AG09309 (cell line): ENCODE data around the gene IFNA1.
"Not testable (repeated sequence)": the region's sequence is repeated elsewhere in the genome, so short reads cannot be mapped to it uniquely, and the experiment has no call there.

ENCODE experiments used
- DNase-seq: peaks from one replicate; pipeline ENCODE4 v3.0.0-alpha.2; 2010; ENCODE audit warnings: low read depth
- H3K4me3 ChIP-seq: 2 replicates; pipeline ENCODE4 v1.5.1; 2011; ENCODE audit warnings: mild to moderate bottlenecking, low read depth, low read length, moderate library complexity; ENCODE audit not compliant: control insufficient read depth
- CTCF ChIP-seq: IDR thresholded peaks from 2 replicates; pipeline ENCODE4 v1.5.1; 2011; ENCODE audit warnings: mild to moderate bottlenecking, low read depth, low read length, inconsistent platforms; ENCODE audit not compliant: insufficient read depth, control insufficient read depth; ENCODE audit errors: missing control alignments

IFNA1 gene

DNA sequence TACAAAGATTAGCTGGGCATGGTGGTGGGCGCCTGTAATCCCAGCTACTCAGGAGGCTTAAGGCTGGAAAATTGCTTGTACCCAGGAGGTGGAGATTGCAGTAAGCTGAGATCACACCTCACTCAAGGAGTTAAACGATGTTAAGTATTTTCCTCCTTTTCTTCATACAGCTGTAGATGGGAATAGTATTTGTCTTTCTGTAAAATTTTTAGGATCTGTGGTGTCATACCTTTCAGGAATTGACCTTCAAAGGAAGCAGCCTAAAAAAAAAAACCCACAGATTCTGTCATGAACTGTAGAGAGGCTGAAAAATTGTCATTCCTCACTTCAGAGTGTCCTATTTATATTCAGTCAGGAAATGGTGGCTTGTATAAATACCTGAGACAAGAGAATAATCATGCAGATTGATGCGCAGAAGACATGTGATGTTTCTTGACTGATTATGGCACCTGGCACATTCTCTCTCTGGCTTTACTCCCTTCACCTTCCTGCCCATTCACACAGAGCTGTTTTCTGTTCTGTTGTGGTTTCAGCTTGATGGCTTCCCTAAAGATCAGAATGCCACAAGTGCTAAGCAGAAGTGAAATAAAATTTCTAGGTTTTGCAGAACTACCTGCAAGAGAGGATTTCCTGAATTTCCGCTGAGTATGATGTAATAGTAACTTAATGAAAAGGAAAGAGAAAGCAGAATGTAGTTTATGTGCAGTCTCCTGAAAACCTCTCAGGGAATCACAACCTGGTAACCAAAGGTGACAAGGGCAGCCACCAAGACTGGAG is 3.8 kb downstream of the IFNA1 start:
- H3K4me3 ChIP-seq, result no peak overlapping the region
- no peak for DNase-seq
- TF ChIP-seq CTCF, result no peak

DNA sequence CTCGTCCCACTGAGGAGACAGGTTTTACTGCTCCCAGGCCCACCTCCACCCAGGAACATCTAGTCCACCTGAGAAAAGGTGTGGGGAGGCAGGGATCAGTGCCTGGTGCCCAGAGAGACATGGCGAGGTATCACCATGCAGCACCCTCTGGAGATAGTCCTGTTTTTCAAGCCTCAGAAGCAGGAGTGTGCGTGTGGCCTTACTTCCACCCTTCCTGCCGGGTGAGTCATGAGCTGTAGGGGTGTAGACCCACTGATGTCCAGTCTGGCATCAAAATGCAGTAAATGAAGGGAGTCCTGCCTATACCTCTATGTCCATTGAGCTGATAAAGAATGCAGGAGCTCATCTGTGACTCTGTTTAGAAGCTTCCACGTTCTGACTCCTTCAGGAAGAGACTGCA is 9.1 kb downstream of the IFNA1 start:
- not testable (repeated sequence) for DNase-seq, H3K4me3 ChIP-seq

DNA sequence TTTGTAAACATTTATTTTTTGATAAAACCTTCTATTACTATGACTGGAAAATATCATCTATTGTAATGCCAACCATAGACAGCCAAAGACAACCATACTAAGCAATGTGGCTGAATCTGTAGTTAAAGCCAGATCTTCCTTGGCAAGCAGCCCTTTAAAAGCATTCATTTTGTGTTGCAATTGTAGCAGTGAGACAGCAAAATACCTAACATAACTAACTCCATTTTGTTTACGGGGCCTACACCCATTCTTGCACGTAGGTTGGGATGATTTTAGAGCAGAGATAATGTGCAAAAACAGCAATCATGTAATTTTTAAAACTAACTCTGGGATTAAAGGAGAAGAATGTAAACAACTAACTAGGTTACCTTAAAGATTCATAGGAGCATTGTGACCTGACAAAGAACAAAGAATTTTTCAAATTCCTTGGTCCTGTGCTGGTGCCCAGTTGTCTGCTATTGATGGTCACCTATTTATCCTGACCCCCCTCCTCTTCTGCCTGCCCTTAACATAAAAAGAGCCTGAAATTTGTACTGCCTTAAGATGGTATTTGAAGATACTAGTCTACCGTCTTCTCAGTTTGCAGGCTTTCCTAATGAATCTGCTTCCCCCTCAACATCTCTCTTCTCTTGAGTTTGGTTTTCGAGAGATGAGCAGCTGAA is 10.6 kb downstream of the IFNA1 start:
- no peak for TF ChIP-seq CTCF
- no peak for DNase-seq
- no peak overlapping the region for H3K4me3 ChIP-seq

DNA sequence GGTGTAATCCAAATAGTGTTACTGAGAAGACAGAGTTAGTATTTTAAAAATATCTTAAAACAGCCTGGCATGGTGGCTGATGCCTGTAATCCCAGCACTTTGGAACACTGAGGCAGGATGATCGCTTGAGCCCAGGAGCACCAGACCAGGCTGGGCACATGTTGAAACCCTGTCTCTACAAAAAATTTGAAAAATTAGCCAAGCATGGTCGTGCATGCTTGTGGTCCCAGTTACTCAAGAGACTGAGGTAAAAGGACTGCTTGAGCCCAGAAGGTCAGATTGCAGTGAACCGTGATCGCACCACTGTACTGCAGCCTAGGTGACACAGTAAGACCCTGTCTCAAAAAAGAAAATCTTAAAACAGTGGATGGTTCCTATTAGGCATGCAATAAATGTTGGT is 12.4 kb downstream of the IFNA1 start:
- H3K4me3 ChIP-seq, result no peak overlapping the region
- TF ChIP-seq CTCF, result no peak
- no peak for DNase-seq

DNA sequence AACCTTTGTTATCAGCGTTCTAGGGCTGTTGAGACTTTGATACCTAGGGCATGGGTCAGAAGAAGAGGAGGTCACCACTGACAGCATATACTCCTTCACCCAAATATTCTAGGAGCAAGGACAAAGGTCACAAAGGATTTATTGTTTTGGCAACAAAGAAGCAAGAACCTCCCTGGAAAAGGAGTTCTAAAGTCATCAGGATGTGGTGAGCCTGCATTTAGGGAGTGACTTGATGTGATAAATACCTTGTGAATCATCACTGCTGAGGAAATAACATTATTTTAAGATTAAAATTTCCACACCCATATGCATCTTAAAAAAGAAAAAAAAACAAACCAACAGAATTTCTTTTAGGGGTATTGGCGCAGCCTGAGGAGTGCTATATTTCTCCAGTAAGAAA is 13.9 kb downstream of the IFNA1 start:
- no peak for TF ChIP-seq CTCF
- DNase-seq, result no peak
- no peak overlapping the region for H3K4me3 ChIP-seq

DNA sequence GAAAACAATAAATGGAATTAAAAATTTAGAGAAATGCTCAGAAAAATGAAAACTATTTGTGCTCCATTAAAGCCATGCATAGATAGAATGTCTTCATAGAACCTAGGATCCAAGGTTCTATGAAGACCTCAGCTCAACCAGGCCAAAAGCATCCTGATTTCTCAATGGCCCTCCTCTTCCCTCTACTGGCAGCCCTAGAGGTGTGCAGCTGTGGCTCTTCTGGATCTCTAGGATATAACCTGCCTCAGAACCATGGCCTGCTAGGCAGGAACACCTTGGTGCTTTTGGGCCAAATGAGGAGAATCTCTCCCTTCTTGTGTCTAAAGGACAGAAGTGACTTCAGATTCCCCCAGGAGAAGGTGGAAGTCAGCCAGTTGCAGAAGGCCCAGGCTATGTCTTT is 15.1 kb downstream of the IFNA1 start:
- peak; percentile 81 for TF ChIP-seq CTCF
- DNase-seq, result no peak
- H3K4me3 ChIP-seq, result no peak overlapping the region

DNA sequence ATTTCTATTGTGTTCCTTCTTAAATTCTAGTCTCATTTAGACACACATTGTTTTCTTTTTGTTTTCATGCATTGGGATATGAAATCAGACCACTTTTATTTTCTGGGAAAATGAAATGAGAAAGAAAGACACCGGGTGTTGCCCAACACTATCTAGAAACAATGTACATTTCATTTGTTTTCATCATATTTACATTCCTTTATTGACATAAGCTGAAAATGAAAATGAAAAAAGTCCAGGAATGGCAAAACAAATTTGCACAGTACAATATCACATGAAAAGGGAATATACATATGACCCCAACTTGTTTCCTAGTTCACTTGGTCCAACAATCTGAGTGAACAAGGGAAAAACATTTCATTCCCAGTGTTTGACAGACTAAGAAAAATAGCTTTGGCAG is 21.1 kb downstream of the IFNA1 start:
- no peak overlapping the region for H3K4me3 ChIP-seq
- no peak for DNase-seq
- no peak for TF ChIP-seq CTCF
